HUDEP-2 (cell line): ENCODE data around the gene ANKS3.

Experiments used
- DNase-seq, 76 experiments: peaks; one replicate each; lab custom pipeline; 2025; ENCODE audit not compliant: unreplicated experiment in 76 of 76; lab: John Stamatoyannopoulos, UW

Gene ANKS3

DNA sequence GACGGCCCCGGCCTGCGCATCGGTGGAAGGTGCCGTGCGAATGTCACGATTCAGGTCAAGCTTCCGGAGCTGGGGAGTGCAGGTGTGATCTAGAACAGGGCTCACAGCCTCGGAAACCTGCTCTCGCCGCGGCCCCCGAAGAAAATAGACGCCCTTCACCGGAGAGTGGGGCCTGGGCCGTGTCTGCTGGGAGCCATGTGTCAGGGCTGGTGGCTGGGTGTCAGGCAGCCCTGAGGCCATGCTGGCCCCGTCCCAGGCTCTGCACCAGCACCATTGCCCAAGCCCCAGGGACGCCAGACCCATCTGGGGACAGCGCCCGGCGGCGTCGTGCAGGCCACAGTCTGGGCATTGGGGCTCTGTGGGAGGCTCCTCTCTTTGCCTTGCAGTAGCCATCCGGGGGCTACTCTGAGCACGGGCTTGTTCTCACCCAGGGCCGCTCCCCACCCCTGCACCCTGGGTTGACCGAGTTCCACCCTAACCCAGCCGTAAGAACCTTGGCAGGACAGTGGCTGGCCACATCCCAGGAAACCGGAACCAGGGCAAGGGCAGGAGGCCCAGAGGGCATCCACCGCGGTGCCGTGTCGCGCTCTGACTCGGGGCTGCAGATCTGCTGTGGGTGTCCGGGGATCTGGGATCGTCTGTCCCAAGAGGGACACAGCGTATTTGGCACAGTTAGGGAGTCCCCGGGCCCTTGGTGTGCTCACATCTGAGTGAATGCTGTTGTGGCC, 46.0 kb downstream of the ANKS3 start:
- DNase-seq, result no peak

DNA sequence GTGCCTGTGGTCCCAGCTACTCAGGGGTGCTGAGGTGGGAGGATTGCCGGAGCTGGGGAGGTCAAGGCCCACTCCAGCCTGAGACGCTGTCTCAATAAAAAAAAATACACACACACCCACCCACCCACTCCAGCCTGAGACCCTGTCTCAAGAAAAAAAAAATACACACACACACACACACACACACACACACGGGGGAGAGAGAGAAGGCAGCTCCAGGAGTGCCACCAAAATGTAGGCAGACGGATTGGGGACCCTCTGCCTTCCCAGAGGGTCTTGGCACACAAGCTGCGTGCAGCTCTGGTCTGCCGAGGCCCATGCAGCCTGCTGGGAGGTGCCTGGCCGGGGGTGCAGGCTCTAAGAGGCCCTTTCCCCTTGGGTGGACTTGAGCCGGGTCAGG, 46.7 kb downstream of the ANKS3 start:
- no peak for DNase-seq

DNA sequence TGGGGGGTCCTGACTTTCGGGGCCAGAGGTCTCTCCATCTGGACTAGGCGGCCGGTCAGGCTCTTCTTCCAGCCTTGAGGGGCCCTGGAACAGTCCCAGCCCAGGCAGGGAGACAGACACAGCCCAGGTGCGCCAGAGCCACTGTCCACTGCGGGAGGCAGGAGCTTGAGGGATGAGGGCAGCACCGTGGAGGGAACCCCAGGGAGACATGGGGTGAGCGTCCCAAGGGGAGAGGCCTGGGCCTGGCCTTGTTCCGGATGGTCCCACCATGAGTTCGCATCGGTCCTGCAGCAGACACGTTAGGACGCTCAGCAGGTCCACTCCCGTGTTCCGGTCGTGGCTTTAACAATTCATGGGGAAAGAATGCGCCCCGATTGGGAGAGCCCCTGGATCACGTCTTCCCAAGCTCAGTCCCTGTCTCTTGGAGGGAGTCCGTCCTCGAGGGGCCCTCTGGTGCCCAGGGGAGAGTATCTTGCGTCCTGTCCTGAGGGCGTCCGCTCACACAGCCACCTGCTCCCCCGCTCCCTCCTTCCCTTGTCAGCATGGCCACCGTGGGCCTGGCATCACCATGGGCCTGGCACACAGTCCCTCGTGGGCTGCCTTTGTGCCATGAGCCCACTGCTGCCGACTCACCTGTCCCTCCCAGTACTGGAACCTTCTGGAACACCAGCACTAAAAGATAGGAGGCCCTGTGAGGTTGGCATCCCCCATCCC, 47.4 kb downstream of the ANKS3 start:
- no peak for DNase-seq

DNA sequence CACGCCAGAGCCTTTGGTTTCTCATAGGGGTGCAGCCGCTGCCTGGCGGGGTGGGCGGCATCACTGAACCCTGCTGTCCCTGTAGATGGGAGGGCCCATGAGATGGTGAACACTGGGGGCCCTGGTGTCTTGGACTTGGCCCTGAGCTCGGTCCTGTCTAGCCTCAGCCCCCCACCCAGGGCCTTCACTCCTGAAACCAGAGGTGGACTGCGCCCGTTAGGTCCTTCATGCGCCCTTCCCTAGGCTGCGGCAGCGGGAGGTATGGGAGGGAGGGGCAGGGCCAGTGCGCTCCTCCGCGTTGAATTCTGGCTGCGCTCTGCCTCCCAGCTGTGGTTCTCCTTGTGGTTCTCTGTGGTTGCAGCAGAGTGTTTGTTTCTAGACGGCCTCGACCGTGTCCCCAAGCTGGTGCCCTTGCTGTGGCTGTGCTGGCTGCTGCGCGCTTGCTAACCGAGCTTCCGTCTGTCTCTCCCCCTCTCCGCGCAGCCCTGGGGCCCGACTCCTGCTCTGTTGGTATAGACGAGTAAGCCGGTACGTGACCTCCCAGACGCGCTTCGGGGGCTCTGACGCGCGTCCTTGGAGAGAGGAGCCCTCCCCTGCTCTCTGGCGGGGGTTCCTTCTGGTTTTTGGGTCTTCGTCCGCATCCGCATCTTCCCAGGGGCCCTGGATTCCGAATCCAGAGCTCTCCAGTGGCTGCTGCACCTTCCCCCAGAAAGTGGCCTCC, 48.1 kb downstream of the ANKS3 start:
- no peak for DNase-seq

DNA sequence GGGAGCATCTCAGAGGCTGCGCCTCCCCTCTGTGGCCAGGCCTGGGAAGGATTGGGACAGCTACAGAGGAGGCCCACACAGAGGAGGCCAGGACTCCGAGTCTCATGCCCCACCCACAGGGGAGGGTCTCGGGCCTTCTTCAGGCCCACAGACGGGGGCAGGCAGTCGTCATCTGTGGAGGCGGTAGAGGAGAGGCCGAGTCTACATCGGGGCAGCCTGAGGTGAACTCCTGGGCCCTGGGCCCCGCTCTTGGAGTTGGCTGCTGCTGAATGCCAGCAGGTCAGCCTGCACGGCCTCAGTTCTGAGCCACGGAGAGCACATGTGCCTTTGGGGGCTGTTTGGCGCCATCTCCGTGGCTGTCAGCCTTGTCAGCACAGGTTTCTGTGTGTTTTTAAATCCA, 48.8 kb downstream of the ANKS3 start:
- DNase-seq, result no peak

DNA sequence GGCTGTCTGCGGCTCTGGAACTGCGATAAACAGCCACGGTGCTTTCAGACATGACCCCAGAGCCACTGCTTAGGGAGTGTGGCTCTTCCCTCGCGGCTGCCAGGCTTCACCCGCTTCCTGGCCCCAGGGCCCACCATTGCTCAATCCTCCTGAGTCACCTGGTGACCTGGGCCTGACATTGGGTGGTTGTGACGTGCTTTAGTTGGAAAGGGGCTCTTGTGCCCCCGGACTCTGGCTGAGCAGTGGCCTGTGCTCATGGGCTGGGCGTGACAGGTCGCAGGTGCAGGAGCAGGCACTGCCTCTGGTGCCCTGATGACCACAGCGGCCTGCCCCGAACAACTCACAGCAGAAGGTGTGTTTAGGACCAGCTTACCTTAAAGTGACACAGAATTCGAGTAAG, 49.3 kb downstream of the ANKS3 start:
- DNase-seq, result no peak

DNA sequence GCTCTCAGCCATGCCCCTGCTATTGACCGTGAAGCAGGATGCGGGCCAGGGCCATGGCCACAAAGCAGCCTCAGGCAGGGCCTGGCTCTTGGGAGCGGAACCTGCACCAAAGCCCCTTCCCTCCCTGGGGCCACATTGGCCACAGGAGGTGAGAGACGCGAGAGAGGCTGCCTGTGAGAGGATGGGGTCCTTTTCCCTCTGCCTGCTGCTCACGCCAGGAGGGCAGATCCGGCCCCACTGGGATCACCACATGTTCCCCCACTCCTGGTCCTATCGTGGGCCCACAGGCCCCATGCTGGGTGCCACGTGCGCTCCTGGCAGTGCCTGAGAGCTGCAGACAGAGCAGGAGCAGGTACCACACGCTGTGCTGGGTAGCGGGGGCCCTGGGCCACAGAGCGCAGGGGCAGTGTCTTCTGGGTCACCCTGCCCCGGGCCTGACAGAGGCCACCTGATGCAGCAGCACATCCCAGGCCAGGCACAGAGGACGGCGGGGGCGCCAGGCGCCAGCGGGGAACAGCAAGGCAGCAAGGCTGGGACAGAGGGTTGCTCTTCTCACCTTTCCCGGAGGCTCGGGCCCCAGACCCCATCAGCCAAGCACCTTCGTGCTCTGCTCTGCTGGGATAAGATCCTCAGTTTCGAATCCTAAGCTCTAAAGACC, 49.9 kb downstream of the ANKS3 start:
- no peak for DNase-seq

DNA sequence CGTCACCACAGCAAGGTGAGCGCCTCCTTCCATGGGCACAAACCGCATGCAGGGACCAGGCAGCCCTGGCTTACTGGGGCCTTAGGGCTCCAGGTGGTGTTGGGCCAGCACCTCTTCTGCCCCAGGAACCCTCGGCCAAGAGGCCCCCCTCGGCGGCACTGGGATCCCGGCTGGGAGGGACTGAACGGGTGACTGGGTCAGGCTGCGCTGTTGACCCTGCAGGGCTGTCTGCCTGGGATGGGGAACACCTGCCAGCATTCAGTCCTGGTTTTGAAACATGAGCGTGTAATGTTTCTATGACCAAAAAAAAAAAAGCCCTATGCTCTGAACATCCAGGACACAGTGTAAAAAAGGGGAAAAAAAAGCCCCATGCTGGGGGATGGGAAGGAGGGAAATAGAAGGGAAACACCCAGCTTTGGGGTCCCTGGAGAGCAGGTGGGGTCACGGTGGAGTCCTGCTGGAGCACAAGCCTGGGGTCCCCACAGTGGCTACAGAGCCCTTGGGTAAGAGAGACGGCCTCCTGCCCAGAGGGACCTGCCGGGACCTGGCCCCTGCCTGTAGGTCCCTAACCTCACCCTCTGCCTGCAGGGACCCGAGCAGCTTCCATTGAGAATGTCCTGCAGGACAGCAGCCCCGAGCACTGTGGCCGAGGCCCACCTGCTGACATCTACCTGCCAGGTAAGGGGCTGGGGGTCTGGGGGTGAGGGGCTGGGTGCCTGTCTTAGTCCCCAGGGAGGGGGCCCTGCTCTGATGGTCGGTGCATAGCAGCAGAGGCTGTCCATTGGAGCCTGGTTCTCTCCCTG, 50.6 kb downstream of the ANKS3 start:
- no peak for DNase-seq

DNA sequence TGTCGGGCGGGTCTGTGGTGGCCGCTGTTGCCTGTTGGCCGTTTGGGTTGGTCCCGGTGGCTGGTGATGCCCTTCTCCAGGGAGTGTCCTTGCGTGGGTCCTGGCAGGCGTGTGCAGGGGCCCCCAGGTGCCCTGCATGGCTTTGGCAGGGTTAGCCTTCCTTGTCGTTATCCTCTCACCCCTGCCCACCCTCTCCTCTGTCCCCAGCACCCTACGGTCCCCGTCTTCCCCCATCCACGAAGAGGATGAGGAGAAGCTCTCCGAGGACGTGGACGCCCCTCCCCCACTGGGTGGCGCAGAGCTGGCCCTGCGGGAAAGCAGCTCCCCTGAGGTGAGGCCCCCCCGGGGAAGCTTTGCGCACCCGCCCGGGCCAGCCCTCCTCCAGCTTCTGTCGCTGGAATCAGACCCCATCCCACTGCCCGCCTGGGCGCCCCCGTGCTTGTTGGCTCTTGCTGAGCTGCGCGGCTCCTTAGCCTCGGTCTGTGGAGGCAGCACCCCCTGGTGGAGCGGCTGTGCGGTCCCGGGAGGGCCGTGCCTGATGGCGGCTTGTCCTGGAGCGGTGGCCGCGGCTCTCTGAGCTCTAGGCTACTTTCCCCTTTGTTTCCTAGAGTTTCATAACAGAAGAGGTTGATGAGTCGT, 51.3 kb downstream of the ANKS3 start:
- peak in 4 of 76 experiments; percentile 3 to 19 (median 6) for DNase-seq

DNA sequence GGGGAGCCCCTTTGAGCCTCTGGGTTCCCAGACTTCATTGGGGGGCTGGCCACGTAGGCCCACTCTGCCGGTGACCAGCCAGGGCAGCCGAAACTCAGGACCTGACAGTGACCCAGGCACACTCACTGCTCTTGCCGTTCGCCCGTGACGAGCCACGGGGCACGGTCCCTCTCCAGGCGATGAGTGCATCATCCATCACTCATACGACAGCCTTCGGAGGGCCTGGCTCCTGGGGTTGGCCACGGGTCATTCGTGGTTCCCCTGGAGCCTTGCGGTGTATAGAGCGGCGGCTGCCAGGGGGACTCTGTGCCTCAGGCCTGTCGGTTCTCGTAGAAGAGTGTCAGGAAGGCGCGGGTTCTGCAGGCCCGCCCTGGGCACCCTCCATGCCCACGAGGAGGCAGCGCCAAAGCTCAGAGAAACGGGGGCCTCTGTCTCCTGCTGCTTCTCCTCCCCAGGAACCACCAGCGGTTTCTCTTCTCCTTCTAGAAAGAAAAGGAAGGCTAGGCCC, 51.9 kb downstream of the ANKS3 start:
- DNase-seq, result no peak

DNA sequence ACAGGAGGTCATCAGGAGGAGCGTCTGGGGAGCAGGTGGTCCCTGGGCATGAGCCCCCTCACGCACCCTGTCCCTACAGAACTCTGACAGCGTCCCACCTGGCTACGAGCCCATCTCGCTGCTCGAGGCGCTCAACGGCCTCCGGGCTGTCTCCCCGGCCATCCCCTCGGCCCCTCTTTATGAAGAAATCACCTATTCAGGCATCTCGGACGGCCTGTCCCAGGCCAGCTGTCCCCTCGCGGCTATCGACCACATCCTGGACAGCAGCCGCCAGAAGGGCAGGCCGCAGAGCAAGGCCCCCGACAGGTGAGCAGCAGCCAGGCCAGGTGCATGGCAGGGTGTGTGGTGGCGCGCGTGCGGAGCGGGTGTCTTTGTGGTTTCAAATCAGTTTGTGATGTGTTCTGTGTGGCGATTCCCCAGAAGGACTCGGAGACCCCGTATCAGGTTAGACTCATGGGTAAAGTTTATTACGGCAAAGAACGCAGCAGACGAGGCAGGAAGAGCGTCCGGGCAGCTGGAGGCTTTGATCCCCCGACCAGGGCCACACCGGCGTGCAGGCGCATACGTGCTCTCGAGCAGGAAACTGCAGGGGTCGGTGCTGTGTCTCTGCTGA, 52.5 kb downstream of the ANKS3 start:
- no peak for DNase-seq

DNA sequence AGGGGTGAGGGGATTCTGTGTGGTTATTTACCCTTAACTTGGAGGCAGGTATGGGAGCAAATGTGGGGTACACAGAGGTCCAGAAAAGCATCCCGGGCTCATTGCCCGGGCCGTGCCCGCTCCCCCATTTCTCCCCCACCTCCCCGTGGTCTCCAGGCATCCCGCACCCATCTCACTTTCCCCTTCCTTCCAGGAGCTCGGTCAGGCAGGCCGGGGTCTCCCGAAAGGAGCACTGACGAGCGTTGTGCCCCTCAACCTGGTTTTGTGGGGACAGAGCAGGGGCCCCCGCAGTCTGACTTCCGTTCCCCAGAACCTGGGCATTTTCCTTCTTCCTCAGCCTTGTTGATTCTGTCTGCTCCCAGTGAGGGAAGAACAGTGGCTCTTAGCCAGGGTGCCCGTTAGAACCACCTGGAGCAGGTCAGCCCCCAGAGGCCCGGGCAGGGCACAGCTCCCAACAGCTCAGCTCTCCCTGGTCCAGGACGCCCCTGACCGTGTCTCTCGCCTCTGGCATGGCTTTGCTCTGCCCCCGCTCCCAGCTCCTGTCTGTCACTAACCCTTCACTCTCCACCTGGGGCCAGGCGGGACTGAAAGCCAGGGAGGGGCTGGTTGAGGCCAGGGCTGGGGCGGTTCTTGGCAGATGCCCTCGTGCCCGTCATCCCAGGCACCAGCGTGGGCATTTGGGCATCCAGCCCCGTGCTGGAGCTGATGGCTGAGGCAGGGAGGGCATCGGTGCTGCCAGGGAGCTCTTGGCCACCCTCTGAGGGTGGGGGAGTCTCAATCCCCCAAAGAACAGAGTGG, 53.2 kb downstream of the ANKS3 start:
- DNase-seq, result no peak

DNA sequence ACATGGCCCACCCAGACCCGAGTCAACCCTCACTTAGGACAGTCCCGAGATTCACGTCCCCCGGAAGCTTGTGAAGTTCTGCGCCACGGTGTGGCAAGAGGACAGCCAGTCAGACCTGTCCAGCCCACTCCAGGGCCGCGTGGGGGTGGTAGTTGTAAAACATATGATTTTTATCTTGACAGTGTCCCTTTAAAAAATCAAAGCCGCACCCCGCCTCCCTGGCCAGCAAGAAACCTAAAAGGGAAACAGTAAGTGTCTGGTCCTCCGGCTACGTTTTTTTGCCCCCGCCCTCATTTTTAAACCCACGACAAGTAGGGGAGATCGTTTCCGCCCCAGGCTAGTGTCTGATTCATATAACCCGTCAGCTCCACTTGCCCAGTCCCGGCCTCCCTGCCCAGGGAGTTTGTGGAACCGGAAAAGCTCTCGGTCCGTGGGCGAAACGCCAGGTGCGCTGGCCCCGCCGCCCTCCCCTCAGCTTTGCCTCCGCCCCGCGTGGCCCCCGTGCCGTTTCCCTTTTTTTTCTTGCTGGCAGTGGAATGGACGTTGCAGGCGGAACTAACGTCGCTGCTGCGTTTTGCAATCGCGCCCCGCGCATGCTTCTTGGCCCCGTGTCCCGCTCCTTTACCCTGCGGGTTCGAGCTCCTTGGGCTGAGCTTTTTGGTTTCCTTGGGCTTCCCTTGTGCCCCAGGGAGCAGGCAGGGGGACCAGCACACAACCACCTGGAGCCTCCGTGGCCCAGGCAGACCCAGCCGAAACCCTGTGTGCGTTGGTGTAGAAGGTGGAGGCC, 54.0 kb downstream of the ANKS3 start:
- DNase-seq, result no peak

DNA sequence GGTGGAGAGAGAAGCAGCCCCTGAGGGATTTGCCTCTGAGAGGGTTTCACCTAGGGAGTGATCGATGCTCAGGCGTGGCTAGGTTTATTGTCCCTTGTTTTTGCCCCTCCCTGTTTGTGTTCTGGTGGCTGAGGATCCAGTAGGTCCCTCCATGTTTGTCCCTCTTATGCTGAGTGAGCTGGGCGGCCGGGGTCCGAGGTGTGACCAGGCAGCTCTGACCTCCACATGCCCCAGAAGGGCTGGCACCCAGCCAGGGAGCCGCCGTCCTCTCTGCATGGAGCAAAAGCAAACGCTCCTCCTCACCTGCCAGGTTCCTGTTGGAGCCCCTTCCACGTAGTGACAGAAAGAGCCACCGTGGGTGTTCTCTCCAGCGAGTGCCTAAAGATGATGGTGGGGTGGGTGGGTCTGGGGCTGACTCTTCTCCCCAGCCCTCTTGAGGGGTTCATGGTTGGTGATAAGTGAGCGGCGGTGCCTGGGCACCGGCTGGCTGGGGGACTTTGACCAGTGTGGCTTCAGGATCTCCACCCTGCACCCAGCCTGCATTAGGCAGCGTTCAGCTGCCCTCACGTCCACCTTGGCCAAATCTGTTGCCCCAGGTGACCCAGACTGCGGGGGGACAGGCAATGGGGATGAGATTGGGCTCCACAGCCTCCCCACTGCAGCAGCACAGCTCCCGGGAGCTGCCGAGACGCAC, 54.8 kb downstream of the ANKS3 start:
- no peak for DNase-seq

DNA sequence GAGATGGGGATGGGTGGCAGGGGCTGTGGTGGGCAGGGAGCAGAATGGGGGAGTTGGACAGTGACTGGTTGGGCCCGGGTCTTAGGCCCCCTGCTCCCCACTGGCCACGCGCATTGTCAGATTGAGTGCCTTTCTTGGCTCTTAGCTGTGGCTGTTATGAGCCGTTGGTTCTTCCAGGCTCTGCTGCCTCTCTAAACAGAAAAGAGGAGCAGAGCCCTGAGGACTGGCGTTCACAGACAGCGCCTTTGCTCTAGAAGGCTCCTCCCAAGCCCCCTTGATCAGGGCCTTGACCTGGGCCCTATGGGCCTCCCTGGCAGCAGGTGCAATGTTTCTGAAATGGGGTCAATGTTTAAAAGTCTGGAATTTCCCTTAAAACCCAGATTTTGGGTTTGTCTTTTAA, 55.5 kb downstream of the ANKS3 start:
- DNase-seq, result no peak

DNA sequence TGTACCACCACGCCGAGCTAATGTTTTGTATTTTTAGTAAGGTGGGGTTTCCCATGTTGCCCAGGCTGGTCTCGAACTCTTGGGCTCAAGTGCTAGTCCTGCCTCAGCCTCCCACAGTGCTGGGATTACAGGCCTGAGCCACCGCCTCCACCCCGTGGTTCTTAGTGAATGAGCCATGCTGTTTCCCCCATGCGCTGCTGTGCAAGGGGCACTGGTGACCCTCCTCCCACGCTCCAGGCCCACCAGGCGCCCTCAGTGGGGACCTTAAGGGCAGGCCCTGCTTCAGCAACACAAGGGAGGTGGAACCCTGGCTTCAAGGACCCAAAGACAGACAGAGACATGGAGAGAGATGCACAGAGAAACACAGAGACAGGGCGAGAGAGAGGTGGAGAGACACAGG, 56.1 kb downstream of the ANKS3 start:
- DNase-seq, result no peak

DNA sequence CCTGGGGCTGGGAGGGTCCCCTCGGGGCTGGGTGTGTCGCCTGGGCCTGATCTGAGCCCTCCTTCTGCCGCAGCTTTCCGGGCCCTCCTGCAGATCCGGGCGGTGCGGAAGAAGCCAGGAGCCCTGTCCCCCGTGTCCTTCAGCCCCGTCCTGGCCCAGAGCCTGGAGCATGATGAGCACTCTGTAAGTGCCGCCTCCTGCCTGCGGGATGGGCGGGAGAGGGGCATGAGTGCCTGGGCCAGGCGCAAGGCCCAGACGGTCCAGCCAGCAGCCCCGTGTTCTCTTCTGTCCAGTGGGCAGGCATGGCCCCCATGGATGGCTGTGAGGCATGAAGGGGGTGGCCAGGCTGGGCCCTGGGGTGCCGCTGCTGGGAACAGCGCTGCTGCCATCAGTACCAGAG, 56.7 kb downstream of the ANKS3 start:
- DNase-seq, result no peak
